PC-3 (cell line): Measurements from ENCODE around the gene GTF3C2. TPM values are rescaled to one million over a fixed set of nuclear protein-coding genes. Genes with fewer than 3 reads are reported as not detected.

Experiments
- ATAC-seq: fragments of 200-7000 bp; cut with Tn5 transposase; 2 replicates; pipeline ENCODE4 v1.9.1; 2020; ENCODE audit warnings: mild to moderate bottlenecking, moderate library complexity
- BruUV-seq: library from RNA; stranded (reverse); fragments of 400-500 nt; replicated peaks from 2 replicates; lab custom pipeline; 2021; lab: Mats Ljungman, UMichigan
- CTCF ChIA-PET: fragments of 300-600 bp; sonication (Branson Sonifier 250); formaldehyde crosslinking; loops from one replicate; lab custom pipeline; 2022; ENCODE audit warnings: antibody characterized with exemption; lab: Charles Lee
- POLR2A ChIA-PET: fragments of 300-600 bp; sonication (Branson Sonifier 250); formaldehyde crosslinking; loops from one replicate; lab custom pipeline; 2022; ENCODE audit warnings: antibody characterized with exemption; ENCODE audit not compliant: unreplicated experiment; lab: Charles Lee
- DNase-seq: peaks from one replicate; pipeline ENCODE4 v3.0.0-alpha.2; 2015
- H2AFZ ChIP-seq: fragments of 300-600 bp; sonication (generic); 2 replicates; pipeline ENCODE4 v1.6.0; 2016; ENCODE audit warnings: antibody characterized with exemption, low read length
- H3F3A ChIP-seq: fragments of 300-600 bp; sonication (generic); one replicate; pipeline ENCODE4 v1.6.0; 2017; ENCODE audit warnings: antibody characterized with exemption, low read length, control low read depth, mild to moderate bottlenecking; ENCODE audit not compliant: unreplicated experiment
- H3K27ac ChIP-seq: fragments of 300-600 bp; sonication (generic); 2 replicates; pipeline ENCODE4 v1.5.1; 2016; ENCODE audit warnings: mild to moderate bottlenecking, low read length
- H3K27me3 ChIP-seq: fragments of 300-600 bp; sonication (generic); 2 replicates; pipeline ENCODE4 v1.6.1; 2016; ENCODE audit warnings: low read length, mixed read lengths
- H3K36me3 ChIP-seq: fragments of 300-600 bp; sonication (generic); 2 replicates; pipeline ENCODE4 v1.6.1; 2016; ENCODE audit warnings: low read depth, mixed run types, low read length, mixed read lengths
- H3K4me1 ChIP-seq: fragments of 300-600 bp; sonication (generic); 2 replicates; pipeline ENCODE4 v1.5.1; 2016; ENCODE audit warnings: low read length; ENCODE audit not compliant: insufficient read depth
- H3K4me2 ChIP-seq: fragments of 300-600 bp; sonication (generic); 2 replicates; pipeline ENCODE4 v1.6.0; 2016; ENCODE audit warnings: low read length
- H3K4me3 ChIP-seq: fragments of 300-600 bp; sonication (generic); 2 replicates; pipeline ENCODE4 v1.5.1; 2016; ENCODE audit warnings: mild to moderate bottlenecking, low read length, mixed read lengths
- H3K79me2 ChIP-seq: fragments of 300-600 bp; sonication (generic); 2 replicates; pipeline ENCODE4 v1.6.1; 2017; ENCODE audit warnings: low read length, mixed read lengths
- H3K9ac ChIP-seq: fragments of 300-600 bp; sonication (generic); 2 replicates; pipeline ENCODE4 v1.6.0; 2016; ENCODE audit warnings: mild to moderate bottlenecking, low read length
- H3K9me2 ChIP-seq: fragments of 300-600 bp; sonication (generic); replicated peaks from 2 replicates; pipeline ENCODE4 v1.6.1; 2016; ENCODE audit warnings: mixed run types, low read length, mixed read lengths
- H3K9me3 ChIP-seq: fragments of 300-600 bp; sonication (generic); 2 replicates; pipeline ENCODE4 v1.6.1; 2016; ENCODE audit warnings: low read length, mixed read lengths
- H4K20me1 ChIP-seq: fragments of 300-600 bp; sonication (generic); 2 replicates; pipeline ENCODE4 v1.6.1; 2016; ENCODE audit warnings: low read length, mixed read lengths
- CTCF ChIP-seq: fragments of 300-600 bp; sonication (generic); conservative IDR thresholded peaks from 2 replicates; pipeline ENCODE4 v1.5.1; 2017; ENCODE audit warnings: antibody characterized with exemption, low read depth, mild to moderate bottlenecking, low read length
- EZH2 ChIP-seq: fragments of 300-600 bp; sonication (generic); IDR thresholded peaks from one replicate; pipeline ENCODE4 v1.6.1; 2017; ENCODE audit warnings: antibody characterized with exemption, mild to moderate bottlenecking, low read length; ENCODE audit not compliant: unreplicated experiment
- EZH2phosphoT487 ChIP-seq: fragments of 300-600 bp; sonication (generic); IDR thresholded peaks from 2 replicates; pipeline ENCODE4 v1.6.1; 2018; ENCODE audit warnings: mild to moderate bottlenecking, antibody characterized with exemption, low read length, borderline replicate concordance
- intact Hi-C: fragments of 100-400 bp; cut with micrococcal nuclease; formaldehyde crosslinking; loops from 2 replicates; pipeline ENCODE4 v1.9.0; 2023
- total RNA-seq: library from RNA; depleted of rRNA; stranded (reverse); fragments of >200 nt; gene quantifications from 2 replicates; pipeline ENCODE4 v1.2.3, GENCODE V29; 2014; rRNA removed

The GTF3C2 gene
- total RNA-seq, 1 experiment from 2014 or later = 82.2 TPM

- no peaks in the 10 kb centered on the region for H3K9me2 ChIP-seq
- TF ChIP-seq CTCF = no peak
- no peak for TF ChIP-seq EZH2
- TF ChIP-seq EZH2phosphoT487 = no peak
- DNase-seq = no peak
- H3K4me3 ChIP-seq = no peak overlapping the region
- no peaks in the 10 kb centered on the region for H4K20me1 ChIP-seq
- H3K9ac ChIP-seq = no peak overlapping the region
- no peaks in the 10 kb centered on the region for H3K36me3 ChIP-seq
- no peak for ATAC-seq
- no peak overlapping the region for H3K4me2 ChIP-seq
- H3K79me2 ChIP-seq = no peaks in the 10 kb centered on the region
- H3K4me1 ChIP-seq = peaks cover 20% of the 10 kb centered on the region
- BruUV-seq = no TSS peak
- CTCF ChIA-PET = no interaction called here
- H3K9me3 ChIP-seq = no peaks in the 10 kb centered on the region
- POLR2A ChIA-PET = no interaction called here
- intact Hi-C loops = loop anchor here (5.0 kb wide), 1 partner anchor 69 kb away; the partner anchor contains the start of genes ATRAID and SLC5A6
- no peaks in the 10 kb centered on the region for H3F3A ChIP-seq
- H2AFZ ChIP-seq = no peak overlapping the region
- no peaks in the 10 kb centered on the region for H3K27me3 ChIP-seq
- H3K27ac ChIP-seq = no peak overlapping the region
These were observed 75.1 kb downstream of the GTF3C2 start for GRCh38 chr2:27281442-27281841.

- BruUV-seq = no TSS peak
- H2AFZ ChIP-seq = no peak overlapping the region
- intact Hi-C loops = loop anchor here (1.0 to 5.0 kb wide), 3 partner anchors 22 to 183 kb away; partner anchors contain the start of genes ATRAID and SLC5A6
- H3K4me1 ChIP-seq = peaks cover 20% of the 10 kb centered on the region
- H3K9me3 ChIP-seq = no peaks in the 10 kb centered on the region
- H4K20me1 ChIP-seq = no peaks in the 10 kb centered on the region
- H3K4me3 ChIP-seq = no peak overlapping the region
- H3F3A ChIP-seq = no peaks in the 10 kb centered on the region
- H3K4me2 ChIP-seq = no peak overlapping the region
- H3K27me3 ChIP-seq = no peaks in the 10 kb centered on the region
- H3K36me3 ChIP-seq = no peaks in the 10 kb centered on the region
- CTCF ChIA-PET = no interaction called here
- H3K79me2 ChIP-seq = no peaks in the 10 kb centered on the region
- no peak overlapping the region for H3K27ac ChIP-seq
- DNase-seq (no peak), ATAC-seq (no peak)
- TF ChIP-seq CTCF (no peak), EZH2phosphoT487 (no peak), EZH2 (no peak)
- POLR2A ChIA-PET = no interaction called here
- H3K9me2 ChIP-seq = no peaks in the 10 kb centered on the region
- H3K9ac ChIP-seq = no peak overlapping the region
These were observed 75.7 kb downstream of the GTF3C2 start for GRCh38 chr2:27280826-27281225.

GRCh38 chr2:27278010-27278409 lies 78.6 kb downstream of the GTF3C2 start:
- intact Hi-C loops = no loop called here
- no peaks in the 10 kb centered on the region for H3K27me3 ChIP-seq
- ChIA-PET POLR2A (no interaction called here), CTCF (no interaction called here)
- H3F3A ChIP-seq = no peaks in the 10 kb centered on the region
- no peaks in the 10 kb centered on the region for H3K9me2 ChIP-seq
- H3K79me2 ChIP-seq = no peaks in the 10 kb centered on the region
- H2AFZ ChIP-seq = no peak overlapping the region
- ATAC-seq = no peak
- H4K20me1 ChIP-seq = no peaks in the 10 kb centered on the region
- H3K9ac ChIP-seq = no peak overlapping the region
- no TSS peak for BruUV-seq
- DNase-seq = no peak
- H3K9me3 ChIP-seq = no peaks in the 10 kb centered on the region
- no peak for TF ChIP-seq EZH2phosphoT487
- no peak for TF ChIP-seq EZH2
- no peak for TF ChIP-seq CTCF
- no peak overlapping the region for H3K4me2 ChIP-seq
- peaks cover 15% of the 10 kb centered on the region for H3K4me1 ChIP-seq
- H3K4me3 ChIP-seq = no peak overlapping the region
- no peaks in the 10 kb centered on the region for H3K36me3 ChIP-seq
- no peak overlapping the region for H3K27ac ChIP-seq

Other genes with a start within 250 kb of the GTF3C2 start
- 18.7 and 22.6 TPM in 2 replicates for gene CGREF1, start 237.6 kb downstream of the GTF3C2 start, total RNA-seq
- gene ABHD1, start 232.9 kb downstream of the GTF3C2 start, total RNA-seq = 0.36 TPM in 1 of 2 replicates, not detected in the other
- gene PREB, start 222.1 kb downstream of the GTF3C2 start, total RNA-seq = 85.6 and 103 TPM in 2 replicates
- gene PRR30, start 217.4 kb downstream of the GTF3C2 start, total RNA-seq = not detected in 2 replicates
- not detected in 2 replicates for gene TCF23, start 207.8 kb downstream of the GTF3C2 start, total RNA-seq
- gene ATRAID, start 144.7 kb downstream of the GTF3C2 start, total RNA-seq = 111 and 130 TPM in 2 replicates
- gene SLC5A6, start 144.5 kb downstream of the GTF3C2 start, total RNA-seq = 46.0 and 48.1 TPM in 2 replicates
- 85.9 and 121 TPM in 2 replicates for gene CAD, start 139.4 kb downstream of the GTF3C2 start, total RNA-seq
- gene SLC30A3, start 93.7 kb downstream of the GTF3C2 start, total RNA-seq = 0.36 TPM in 1 of 2 replicates, not detected in the other
- gene DNAJC5G, start 81.3 kb downstream of the GTF3C2 start, total RNA-seq = not detected in 2 replicates
- gene TRIM54, start 74.3 kb downstream of the GTF3C2 start, total RNA-seq = 0.51 and 1.6 TPM in 2 replicates
- gene UCN, start 48.3 kb downstream of the GTF3C2 start, total RNA-seq = 0.52 and 3.6 TPM in 2 replicates
- gene MPV17, start 33.7 kb downstream of the GTF3C2 start, total RNA-seq = 41.8 and 59.2 TPM in 2 replicates
- gene EIF2B4, start 13.6 kb upstream of the GTF3C2 start, total RNA-seq = 35.8 and 43.9 TPM in 2 replicates
- 99.6 and 110 TPM in 2 replicates for gene SNX17, start 13.9 kb upstream of the GTF3C2 start, total RNA-seq
- 7.4 and 9.7 TPM in 2 replicates for gene ZNF513, start 24.0 kb upstream of the GTF3C2 start, total RNA-seq
- 122 and 133 TPM in 2 replicates for gene PPM1G, start 52.8 kb upstream of the GTF3C2 start, total RNA-seq
- 66.6 and 69.3 TPM in 2 replicates for gene NRBP1, start 71.9 kb upstream of the GTF3C2 start, total RNA-seq
- gene KRTCAP3, start 85.6 kb upstream of the GTF3C2 start, total RNA-seq = 0.22 TPM in 1 of 2 replicates, not detected in the other
- 12.8 and 22.9 TPM in 2 replicates for gene IFT172, start 133.0 kb upstream of the GTF3C2 start, total RNA-seq
- 1.7 and 4.7 TPM in 2 replicates for gene FNDC4, start 138.4 kb upstream of the GTF3C2 start, total RNA-seq
- not detected in 2 replicates for gene GCKR, start 140.1 kb upstream of the GTF3C2 start, total RNA-seq
- not detected in 2 replicates for gene ZNF512, start 226.3 kb upstream of the GTF3C2 start, total RNA-seq